ENCODE results near the gene C14orf93. TPM values are rescaled to one million over a fixed set of nuclear protein-coding genes. Genes with fewer than 3 reads are reported as not detected.

Gene C14orf93
- polyA plus RNA-seq, 2 of the 4 experiments (the other 2 are of a cell fraction), result 6.8 to 9.7 TPM

DNA sequence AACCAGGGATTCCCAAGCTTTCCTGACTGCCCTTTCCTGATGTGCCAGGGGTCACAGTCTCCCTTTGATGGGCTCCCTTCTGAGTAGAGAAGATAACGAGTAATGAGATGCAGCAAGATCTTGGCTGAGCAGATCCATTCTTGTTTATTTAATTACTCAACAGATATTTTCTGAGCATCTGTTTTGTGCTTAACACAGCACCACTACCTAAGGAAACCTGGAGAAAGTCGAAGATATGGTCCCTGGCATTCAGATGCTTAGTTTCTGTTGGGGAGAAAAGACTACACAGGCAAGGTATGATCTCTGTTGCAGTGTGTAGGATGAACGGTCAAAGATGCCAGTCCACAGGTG, 31.5 kb downstream of the C14orf93 start (continued):
- no peak for TF ChIP-seq KDM5A (IDR thresholded peaks at IDR 0.05)

DNA sequence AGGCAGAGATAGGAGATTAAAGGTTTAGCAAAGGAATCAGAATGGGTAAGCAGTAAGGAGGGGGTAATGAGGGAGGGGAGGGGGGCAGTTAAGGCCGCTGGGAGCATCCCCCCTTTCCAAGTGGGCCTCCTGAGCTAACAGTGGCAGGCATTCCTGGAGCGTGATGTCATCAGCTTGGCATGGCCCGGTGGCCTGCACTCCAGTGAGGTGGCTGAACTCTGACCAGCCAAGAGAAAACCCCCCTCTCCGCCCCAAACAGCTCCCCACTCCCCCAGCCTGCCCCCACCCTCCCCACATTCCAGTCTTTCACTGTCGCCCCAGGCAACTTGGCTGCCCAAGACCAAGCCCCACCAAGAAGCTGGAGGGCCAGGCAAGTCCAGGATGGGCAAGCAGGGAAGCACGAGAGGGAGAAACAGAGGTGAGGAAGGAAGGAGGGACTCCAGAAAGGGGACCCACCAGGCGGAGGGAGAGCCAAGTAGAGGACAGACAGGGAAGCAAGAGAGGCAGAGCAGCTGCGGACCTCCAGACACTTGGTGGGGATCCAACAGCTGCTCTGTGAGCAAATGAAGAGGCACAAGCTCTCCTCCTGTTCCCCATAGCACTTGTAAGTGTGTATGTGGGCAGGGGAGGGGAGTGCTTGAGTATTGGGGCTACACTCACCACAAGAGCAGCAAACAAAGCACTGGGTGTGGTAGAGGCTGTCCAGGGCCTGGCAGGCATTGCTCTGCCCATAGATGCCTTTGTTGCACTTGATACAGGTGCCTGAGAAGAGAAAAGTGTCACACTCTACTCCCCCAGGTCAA, 32.1 kb downstream of the C14orf93 start:
- Histone ChIP-seq H3K4me3 (peak overlapping the region; percentile 89), H3K9me3 (no peaks in the 10 kb centered on the region), H3K4me2 (peak overlapping the region; percentile 96), H3K4me1 (peaks cover 66% of the 10 kb centered on the region), H3K27ac (peak overlapping the region; percentile 98 to 100)
- peak; percentile 64 for TF ChIP-seq FOSL2 (IDR thresholded peaks at IDR 0.05)
- peak; percentile 67 for TF ChIP-seq FOSL2 (CRISPR knock-in tag; IDR thresholded peaks at IDR 0.05)
- TF ChIP-seq EHF (CRISPR knock-in tag; IDR thresholded peaks at IDR 0.05), result no peak
- peak; percentile 58 for TF ChIP-seq JUNB (IDR thresholded peaks at IDR 0.05)
- TF ChIP-seq SMC3 (IDR thresholded peaks at IDR 0.05), result no peak
- TF ChIP-seq, protein P1, sequence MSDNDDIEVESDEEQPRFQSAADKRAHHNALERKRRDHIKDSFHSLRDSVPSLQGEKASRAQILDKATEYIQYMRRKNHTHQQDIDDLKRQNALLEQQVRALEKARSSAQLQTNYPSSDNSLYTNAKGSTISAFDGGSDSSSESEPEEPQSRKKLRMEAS (IDR thresholded peaks at IDR 0.05), result peak; percentile 79
- peak; percentile 66 for TF ChIP-seq GATA3 (IDR thresholded peaks at IDR 0.05; ENCODE audit: borderline replicate concordance)
- TF ChIP-seq RAD21 (conservative IDR thresholded peaks at IDR 0.05 in 1 of 2, IDR thresholded peaks at IDR 0.05 in 1 of 2), result peak in 1 of 2 experiments; percentile 22; a peak in 1 of 5 replicates
- peak; percentile 55 to 77; a peak in 2 of 5 replicates for TF ChIP-seq EP300 (IDR thresholded peaks at IDR 0.05)
- TF ChIP-seq, protein P2, sequence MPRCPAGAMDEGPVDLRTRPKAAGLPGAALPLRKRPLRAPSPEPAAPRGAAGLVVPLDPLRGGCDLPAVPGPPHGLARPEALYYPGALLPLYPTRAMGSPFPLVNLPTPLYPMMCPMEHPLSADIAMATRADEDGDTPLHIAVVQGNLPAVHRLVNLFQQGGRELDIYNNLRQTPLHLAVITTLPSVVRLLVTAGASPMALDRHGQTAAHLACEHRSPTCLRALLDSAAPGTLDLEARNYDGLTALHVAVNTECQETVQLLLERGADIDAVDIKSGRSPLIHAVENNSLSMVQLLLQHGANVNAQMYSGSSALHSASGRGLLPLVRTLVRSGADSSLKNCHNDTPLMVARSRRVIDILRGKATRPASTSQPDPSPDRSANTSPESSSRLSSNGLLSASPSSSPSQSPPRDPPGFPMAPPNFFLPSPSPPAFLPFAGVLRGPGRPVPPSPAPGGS (IDR thresholded peaks at IDR 0.05), result peak; percentile 80; the same call in 1 of the 3 replicates
- peak; percentile 79 to 90; a peak in 4 of 5 replicates for TF ChIP-seq JUN (IDR thresholded peaks at IDR 0.05)
- TF ChIP-seq CHD2 (IDR thresholded peaks at IDR 0.05; ENCODE audit: low read length, partially characterized antibody), result no peak
- TF ChIP-seq NPAS2 (CRISPR knock-in tag; IDR thresholded peaks at IDR 0.05; ENCODE audit: borderline replicate concordance), result no peak
- peak; percentile 42 to 54; a peak in 5 of 6 replicates for ATAC-seq
- ChIA-PET CTCF (interaction anchor here (0.5 to 34.0 kb wide), 15 partner anchors 10 to 421 kb away, joined by 3 to 1206 read pairs (median 4); partner anchors contain the start of genes AJUBA, CDH24, HAUS4 and OR6J1), POLR2A (interaction anchor here (0.6 to 2.1 kb wide), 11 partner anchors 9 to 117 kb away, joined by 3 to 21 read pairs (median 7); partner anchors contain the start of genes ACIN1, C14orf119, HAUS4 and PRMT5)
- peak; percentile 80 to 88 for DNase-seq (ENCODE audit: low read depth in 1 of 2, low spot score in 1 of 2)
- 1% methylated on average over 7 of the region's 8 CpGs for WGBS (ENCODE audit: missing lambda C conversion rate)
- no peak for FAIRE-seq

DNA sequence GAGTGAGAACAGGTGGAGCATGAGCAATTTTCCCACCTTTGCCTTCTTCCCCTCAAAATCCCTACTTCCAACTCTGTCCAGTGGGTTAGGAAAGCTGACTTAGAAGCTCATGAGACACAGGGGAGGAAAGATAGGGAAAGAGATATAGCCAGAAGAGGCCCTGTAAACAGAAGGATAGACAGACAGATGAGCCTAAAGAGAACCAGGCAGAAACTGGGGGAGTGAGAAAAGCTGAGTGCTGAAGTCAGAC, 32.6 kb downstream of the C14orf93 start:
- peak overlapping the region; percentile 89 for H3K4me3 ChIP-seq
- H3K27ac ChIP-seq, result peak overlapping the region; percentile 98 to 100
- H3K4me1 ChIP-seq, result peaks cover 71% of the 10 kb centered on the region
- FAIRE-seq (no peak), DNase-seq (ENCODE audit: low read depth in 1 of 2, low spot score in 1 of 2) (no peak), ATAC-seq (peak; percentile 3 to 6; a peak in 4 of 6 replicates)
- peak overlapping the region; percentile 96 for H3K4me2 ChIP-seq
- H3K9me3 ChIP-seq, result no peaks in the 10 kb centered on the region
- ChIA-PET POLR2A (interaction anchor here (0.6 to 2.1 kb wide), 10 partner anchors 9 to 118 kb away, joined by 3 to 21 read pairs (median 7); partner anchors contain the start of genes ACIN1, C14orf119, HAUS4 and PRMT5), CTCF (interaction anchor here (1.0 to 34.0 kb wide), 11 partner anchors 10 to 333 kb away, joined by 3 to 1206 read pairs (median 5); partner anchors contain the start of genes AJUBA, CDH24, HAUS4 and OR6J1)
- TF ChIP-seq, protein P3, sequence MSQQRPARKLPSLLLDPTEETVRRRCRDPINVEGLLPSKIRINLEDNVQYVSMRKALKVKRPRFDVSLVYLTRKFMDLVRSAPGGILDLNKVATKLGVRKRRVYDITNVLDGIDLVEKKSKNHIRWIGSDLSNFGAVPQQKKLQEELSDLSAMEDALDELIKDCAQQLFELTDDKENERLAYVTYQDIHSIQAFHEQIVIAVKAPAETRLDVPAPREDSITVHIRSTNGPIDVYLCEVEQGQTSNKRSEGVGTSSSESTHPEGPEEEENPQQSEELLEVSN (IDR thresholded peaks at IDR 0.05; ENCODE audit: borderline replicate concordance, low read depth), result 0 out of 2 replicates have a peak, but pooled peaks have one; percentile 5
- no peak for TF ChIP-seq EHF (CRISPR knock-in tag; IDR thresholded peaks at IDR 0.05)

DNA sequence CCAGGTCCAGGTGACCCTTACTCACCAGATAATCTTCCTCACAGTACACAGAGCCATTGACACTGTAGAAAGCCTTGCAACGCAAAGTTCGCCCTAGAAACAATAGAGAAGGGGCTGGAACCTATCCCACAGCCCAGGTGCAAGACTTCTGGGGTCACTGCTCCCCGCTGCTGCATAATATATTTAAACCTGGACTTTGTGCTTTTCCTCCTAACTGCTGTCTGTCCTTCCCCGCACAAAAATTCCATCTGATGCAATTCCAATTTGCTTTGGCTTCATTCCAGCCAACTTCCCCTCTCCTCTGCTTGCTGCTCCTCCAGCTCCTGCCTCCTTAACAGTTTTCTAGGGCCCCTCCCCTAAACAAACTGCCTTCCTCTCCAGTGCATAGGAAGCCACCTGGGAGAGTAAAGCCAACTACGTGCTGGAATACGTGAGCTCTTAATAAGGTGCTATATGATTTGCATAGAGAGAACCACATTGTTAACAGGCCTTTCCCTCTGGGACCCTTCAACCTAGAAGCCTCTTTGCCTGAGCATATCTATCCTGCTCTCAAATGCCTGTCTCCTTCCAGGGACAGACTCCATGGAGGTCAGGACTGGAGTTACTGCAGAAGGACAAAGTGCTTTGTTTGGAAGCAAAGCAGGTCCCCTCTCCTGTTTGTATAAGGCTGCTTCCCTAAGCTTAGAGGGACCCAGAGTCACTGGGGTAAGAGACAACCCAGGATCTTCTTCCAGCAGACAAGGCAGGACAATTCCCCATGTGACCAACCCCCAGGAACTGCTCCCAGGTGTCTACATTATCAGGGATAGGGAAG, 33.1 kb downstream of the C14orf93 start:
- no peak for FAIRE-seq
- no peaks in the 10 kb centered on the region for H3K9me3 ChIP-seq
- ChIA-PET CTCF (interaction anchor here (0.8 to 34.0 kb wide), 12 partner anchors 9 to 420 kb away, joined by 3 to 1206 read pairs (median 4); partner anchors contain the start of genes AJUBA, CDH24, HAUS4 and OR6J1), POLR2A (interaction anchor here (0.6 to 2.1 kb wide), 10 partner anchors 11 to 118 kb away, joined by 3 to 21 read pairs (median 6); partner anchors contain the start of genes ACIN1, C14orf119, HAUS4 and PRMT5)
- peak overlapping the region; percentile 89 for H3K4me3 ChIP-seq
- peak in 1 of 2 experiments; percentile 15; a peak in 3 of 6 replicates for ATAC-seq
- DNase-seq (ENCODE audit: low read depth in 1 of 2, low spot score in 1 of 2), result peak; percentile 31 to 83
- peak overlapping the region; percentile 96 for H3K4me2 ChIP-seq
- 3% methylated on average over 6 of the region's 6 CpGs for WGBS (ENCODE audit: missing lambda C conversion rate)
- peak overlapping the region; percentile 98 to 100 for H3K27ac ChIP-seq
- peaks cover 75% of the 10 kb centered on the region for H3K4me1 ChIP-seq
- no peak for TF ChIP-seq CHD4 (IDR thresholded peaks at IDR 0.05; ENCODE audit: borderline replicate concordance)
- peak in 1 of 2 experiments; percentile 71; a peak in 3 of 5 replicates for TF ChIP-seq JUN (IDR thresholded peaks at IDR 0.05)
- TF ChIP-seq TFCP2L1 (CRISPR knock-in tag; IDR thresholded peaks at IDR 0.05), result no peak
- TF ChIP-seq EP300 (IDR thresholded peaks at IDR 0.05), result peak; percentile 23 to 49; a peak in 2 of 5 replicates
- TF ChIP-seq, protein P4, sequence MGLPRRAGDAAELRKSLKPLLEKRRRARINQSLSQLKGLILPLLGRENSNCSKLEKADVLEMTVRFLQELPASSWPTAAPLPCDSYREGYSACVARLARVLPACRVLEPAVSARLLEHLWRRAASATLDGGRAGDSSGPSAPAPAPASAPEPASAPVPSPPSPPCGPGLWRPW (IDR thresholded peaks at IDR 0.05), result no peak
- TF ChIP-seq CBX8 (IDR thresholded peaks at IDR 0.05), result no peak
- TF ChIP-seq ZC3H11A (IDR thresholded peaks at IDR 0.05), result no peak
- no peak for TF ChIP-seq EHMT2 (IDR thresholded peaks at IDR 0.05; ENCODE audit: low read depth)
- TF ChIP-seq, protein P1 (IDR thresholded peaks at IDR 0.05), result peak; percentile 59
- no peak for TF ChIP-seq FOSL2 (IDR thresholded peaks at IDR 0.05)
- TF ChIP-seq FOSL2 (CRISPR knock-in tag; IDR thresholded peaks at IDR 0.05), result no peak
- TF ChIP-seq EHF (CRISPR knock-in tag; IDR thresholded peaks at IDR 0.05), result no peak
- no peak for TF ChIP-seq RCOR1 (IDR thresholded peaks at IDR 0.05; ENCODE audit: low read depth, low read length)
- no peak for TF ChIP-seq RNF2 (IDR thresholded peaks at IDR 0.05; ENCODE audit: borderline replicate concordance, low read depth)
- TF ChIP-seq MAFK (IDR thresholded peaks at IDR 0.05; ENCODE audit: partially characterized antibody), result no peak
- TF ChIP-seq ZNF302 (CRISPR knock-in tag; IDR thresholded peaks at IDR 0.05), result no peak
- no peak for TF ChIP-seq HDAC2 (IDR thresholded peaks at IDR 0.05)
- peak; percentile 30 to 92; a peak in 2 of 4 replicates for TF ChIP-seq CEBPB (IDR thresholded peaks at IDR 0.05)
- peak; percentile 71 for TF ChIP-seq GATA3 (IDR thresholded peaks at IDR 0.05; ENCODE audit: borderline replicate concordance)

Measured in A549 (cell line).